ENCODE measurements around the gene TIE1.

DNA sequence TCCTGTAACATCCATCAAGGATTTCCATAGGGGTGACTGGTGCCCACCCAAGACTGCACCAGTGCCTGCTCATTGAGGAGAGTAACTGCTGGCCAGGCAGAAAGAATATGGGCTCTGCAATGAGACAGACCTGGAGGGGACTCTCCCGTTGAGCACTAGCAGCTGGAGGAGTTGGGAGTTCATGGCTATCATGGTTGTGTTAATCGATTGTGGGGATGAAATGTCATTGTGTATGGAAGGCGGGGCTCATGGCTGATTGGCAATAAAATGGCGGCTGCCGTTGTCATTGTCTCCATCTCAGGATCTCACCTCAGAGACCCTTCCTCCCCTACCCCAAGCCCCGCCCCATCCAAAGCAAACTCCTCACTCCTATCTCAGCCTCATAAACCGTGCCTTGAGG is 27.1 kb upstream of the TIE1 start:
- TF ChIP-seq, protein P1, sequence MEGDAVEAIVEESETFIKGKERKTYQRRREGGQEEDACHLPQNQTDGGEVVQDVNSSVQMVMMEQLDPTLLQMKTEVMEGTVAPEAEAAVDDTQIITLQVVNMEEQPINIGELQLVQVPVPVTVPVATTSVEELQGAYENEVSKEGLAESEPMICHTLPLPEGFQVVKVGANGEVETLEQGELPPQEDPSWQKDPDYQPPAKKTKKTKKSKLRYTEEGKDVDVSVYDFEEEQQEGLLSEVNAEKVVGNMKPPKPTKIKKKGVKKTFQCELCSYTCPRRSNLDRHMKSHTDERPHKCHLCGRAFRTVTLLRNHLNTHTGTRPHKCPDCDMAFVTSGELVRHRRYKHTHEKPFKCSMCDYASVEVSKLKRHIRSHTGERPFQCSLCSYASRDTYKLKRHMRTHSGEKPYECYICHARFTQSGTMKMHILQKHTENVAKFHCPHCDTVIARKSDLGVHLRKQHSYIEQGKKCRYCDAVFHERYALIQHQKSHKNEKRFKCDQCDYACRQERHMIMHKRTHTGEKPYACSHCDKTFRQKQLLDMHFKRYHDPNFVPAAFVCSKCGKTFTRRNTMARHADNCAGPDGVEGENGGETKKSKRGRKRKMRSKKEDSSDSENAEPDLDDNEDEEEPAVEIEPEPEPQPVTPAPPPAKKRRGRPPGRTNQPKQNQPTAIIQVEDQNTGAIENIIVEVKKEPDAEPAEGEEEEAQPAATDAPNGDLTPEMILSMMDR (IDR thresholded peaks at IDR 0.05), result no peak
- no peak for TF ChIP-seq POLR2A (IDR thresholded peaks at IDR 0.05)

Data from upper lobe of left lung (tissue), 4 donors.